Measurements from ENCODE around the gene SPATA20.

SPATA20 gene

DNA sequence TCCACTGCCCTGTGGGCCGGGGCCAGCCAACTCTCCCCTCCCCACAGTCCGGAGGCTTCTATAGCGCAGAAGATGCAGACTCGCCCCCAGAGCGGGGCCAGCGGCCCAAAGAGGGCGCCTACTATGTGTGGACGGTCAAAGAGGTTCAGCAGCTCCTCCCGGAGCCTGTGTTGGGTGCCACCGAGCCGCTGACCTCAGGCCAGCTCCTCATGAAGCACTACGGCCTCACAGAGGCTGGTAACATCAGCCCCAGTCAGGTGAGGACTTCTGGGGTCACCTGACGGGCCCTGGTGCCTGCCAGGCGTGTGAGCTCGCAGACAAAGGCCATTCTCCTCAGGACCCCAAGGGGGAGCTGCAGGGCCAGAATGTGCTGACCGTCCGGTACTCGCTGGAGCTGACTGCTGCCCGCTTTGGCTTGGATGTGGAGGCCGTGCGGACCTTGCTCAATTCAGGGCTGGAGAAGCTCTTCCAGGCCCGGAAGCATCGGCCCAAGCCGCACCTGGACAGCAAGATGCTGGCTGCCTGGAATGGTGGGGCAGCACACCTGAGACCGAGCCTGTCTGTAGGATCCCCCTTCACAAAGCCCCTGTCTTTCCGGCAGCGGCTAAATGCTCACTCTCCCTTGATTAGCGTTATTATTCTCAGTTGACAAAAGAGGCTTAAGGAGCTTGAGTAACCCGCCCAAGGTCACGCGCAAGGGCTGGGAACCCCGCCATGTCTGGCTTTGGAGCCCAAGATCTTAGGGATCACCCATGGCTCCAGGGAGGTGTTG is 3.9 kb downstream of the SPATA20 start:
- intact Hi-C loops (cut with DNase I) = loop anchor here (5.0 kb wide), 1 partner anchor 141 kb away; no protein-coding TSS in a partner anchor
- peak; percentile 71 to 91 (median 82) for DNase-seq

DNA sequence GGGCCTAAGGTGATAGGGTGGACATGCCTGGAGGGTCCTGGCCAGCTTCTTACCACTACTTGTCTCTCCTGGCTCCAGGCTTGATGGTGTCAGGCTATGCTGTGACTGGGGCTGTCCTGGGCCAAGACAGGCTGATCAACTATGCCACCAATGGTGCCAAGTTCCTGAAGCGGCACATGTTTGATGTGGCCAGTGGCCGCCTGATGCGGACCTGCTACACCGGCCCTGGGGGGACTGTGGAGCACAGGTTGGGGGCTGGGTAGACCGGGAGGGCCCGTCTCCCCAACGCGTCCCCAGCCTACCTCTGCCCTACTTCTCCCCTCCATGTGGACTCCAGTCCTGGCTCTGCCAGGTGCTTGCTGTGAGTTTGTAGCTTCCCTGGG is 4.5 kb downstream of the SPATA20 start:
- DNase-seq = no peak
- intact Hi-C loops (cut with DNase I) = loop anchor here (5.0 kb wide), 1 partner anchor 141 kb away; no protein-coding TSS in a partner anchor

- intact Hi-C loops (cut with DNase I) = loop anchor here (5.0 kb wide), 1 partner anchor 140 kb away; no protein-coding TSS in a partner anchor
- no peak for DNase-seq
Measured at GRCh38 chr17:50551884-50552283, 4.9 kb downstream of the SPATA20 start.

- intact Hi-C loops (cut with DNase I) = loop anchor here (5.0 kb wide), 1 partner anchor 138 kb away; no protein-coding TSS in a partner anchor
- DNase-seq = no peak
Measured at GRCh38 chr17:50554201-50554600, 7.2 kb downstream of the SPATA20 start.

DNA sequence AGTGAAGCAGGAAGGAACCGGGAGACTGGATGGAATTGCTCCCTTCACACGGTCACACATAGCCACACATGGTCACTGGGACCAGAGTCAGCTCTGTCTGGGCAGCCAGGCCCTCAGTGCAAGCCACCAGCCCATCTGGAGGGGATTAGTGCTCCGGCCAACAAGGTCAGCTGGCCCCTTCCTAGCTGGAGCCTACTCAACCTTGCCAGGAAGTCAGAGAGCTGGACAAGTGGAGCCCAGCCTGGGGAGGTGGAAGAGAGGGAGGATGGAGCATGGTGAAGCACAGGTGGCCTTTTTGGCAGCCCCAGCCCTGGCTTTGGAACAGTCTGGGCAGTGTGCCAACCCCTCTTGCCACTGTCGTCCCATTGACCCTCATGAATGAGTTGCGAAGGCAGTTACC is 9.8 kb downstream of the SPATA20 start:
- peak in 15 of 42 donors; percentile 15 to 64 (median 42) for DNase-seq
- intact Hi-C loops (cut with DNase I) = no loop called here

DNA sequence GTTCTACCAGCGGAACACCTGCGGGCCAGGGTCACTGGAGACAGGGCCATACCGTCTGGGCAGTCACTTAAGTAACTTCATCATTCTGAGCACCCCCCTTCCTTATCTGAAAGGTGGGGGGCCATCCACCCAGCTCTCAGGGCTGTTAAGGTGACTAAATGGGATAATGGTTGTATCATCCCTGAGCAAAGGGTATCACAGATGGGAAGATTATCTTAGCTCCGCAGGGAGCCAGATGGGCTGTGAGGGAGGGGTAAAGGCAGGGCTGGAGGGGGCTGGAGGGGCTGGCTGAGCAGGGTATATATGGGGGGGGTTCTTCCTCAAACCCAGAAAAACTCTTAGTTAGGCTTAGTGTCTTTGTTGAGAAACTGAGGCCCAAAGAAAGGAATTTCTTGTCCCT is 10.7 kb downstream of the SPATA20 start:
- no peak for DNase-seq
- intact Hi-C loops (cut with DNase I) = no loop called here

DNA sequence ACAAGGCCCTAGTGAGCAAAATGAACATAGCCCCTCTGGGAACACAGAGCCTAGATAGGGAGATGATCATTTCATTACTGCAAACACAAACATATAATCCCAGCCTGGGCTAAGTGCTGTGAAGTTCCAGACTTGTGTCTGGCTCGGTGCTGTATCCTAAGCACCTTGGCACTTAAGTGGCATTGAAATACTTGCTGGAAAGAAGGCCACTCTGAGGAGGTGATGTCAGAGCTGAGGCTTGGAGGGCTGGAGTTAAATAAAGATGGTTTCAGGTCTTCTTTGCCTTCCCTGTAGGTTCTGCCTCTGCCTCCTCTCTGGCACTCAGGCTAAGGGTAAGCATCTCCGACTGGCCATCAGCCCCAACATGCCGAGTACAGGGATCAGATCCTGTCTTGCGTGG is 11.1 kb downstream of the SPATA20 start:
- intact Hi-C loops (cut with DNase I) = no loop called here
- no peak for DNase-seq

- DNase-seq = no peak
- intact Hi-C loops (cut with DNase I) = no loop called here
Measured at GRCh38 chr17:50558581-50558940, 11.6 kb downstream of the SPATA20 start.

DNA sequence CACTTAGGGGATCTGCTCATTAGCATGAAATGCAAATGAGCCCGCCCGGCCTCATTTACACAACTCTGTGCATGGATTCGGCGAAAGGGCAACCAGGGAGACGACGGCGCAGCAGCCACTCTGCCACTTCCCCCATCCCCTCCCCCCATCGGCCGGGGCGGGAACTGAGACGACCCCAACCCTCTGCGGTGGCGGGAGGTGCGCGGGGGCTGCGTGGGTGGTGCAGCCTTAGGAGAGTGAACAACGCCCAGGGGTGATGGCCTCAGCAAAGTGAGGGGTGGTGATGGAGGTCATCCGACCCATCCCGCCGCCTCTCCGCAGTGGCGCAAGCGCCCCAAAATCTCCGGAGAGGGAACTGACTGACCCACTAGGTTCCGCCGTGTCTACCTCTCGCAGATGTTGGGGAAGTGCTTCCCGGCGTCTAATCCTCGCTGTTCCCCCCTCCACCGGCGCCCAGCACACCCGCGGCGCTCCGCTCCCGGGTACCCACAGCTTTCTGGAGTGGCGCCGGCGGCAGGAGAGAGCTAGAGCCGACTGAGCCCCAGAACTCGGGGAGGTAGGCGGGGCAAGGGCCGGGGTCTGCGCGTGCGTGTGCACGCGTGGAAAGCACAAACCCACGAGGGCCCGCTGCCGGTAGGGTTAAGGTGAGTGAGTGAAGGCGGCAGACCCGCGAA is 12.1 kb downstream of the SPATA20 start:
- DNase-seq = peak in 4 of 42 donors; percentile 30 to 56 (median 33)
- intact Hi-C loops (cut with DNase I) = no loop called here

GRCh38 chr17:50559674-50560184 is 12.8 kb downstream of the SPATA20 start:
- intact Hi-C loops (cut with DNase I) = no loop called here
- peak in 4 of 42 donors; percentile 24 to 45 (median 36) for DNase-seq

GRCh38 chr17:50560185-50560824 is 13.3 kb downstream of the SPATA20 start, which contains the start of gene CACNA1G:
CACNA1G (plus strand) TSS chr17:50560715; CDS start chr17:50561460, 745 bp downstream.
- intact Hi-C loops (cut with DNase I) = no loop called here
- peak; percentile 67 to 94 (median 87) for DNase-seq

GRCh38 chr17:50560931-50561745 is 14.2 kb downstream of the SPATA20 start:
- intact Hi-C loops (cut with DNase I) = no loop called here
- DNase-seq = no peak

- intact Hi-C loops (cut with DNase I) = no loop called here
- no peak for DNase-seq
Measured at GRCh38 chr17:50561746-50562141, 14.8 kb downstream of the SPATA20 start.

- no peak for DNase-seq
- intact Hi-C loops (cut with DNase I) = no loop called here
Measured at GRCh38 chr17:50562242-50563091, 15.5 kb downstream of the SPATA20 start.

DNA sequence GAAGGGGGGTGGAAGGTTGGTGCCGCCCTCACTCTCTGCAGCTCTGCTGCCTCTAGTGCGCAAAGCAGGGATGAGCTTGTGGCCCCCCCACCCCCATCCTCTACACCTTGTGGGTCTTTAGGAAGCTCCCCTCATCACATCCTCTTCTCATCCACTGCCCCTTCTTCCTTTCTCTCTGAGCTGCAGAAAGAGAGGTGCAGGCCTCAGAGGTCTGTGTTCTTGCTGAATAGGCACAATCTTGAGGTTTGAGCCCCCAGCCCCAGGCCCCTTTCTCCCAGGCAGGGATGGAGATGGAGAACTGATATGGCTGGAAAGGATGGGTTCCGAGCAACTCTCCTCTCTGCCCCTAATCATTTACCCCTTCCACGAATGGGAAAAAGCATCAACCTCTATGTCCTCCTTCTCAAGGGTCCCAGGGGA is 16.1 kb downstream of the SPATA20 start:
- intact Hi-C loops (cut with DNase I) = no loop called here
- no peak for DNase-seq

DNA sequence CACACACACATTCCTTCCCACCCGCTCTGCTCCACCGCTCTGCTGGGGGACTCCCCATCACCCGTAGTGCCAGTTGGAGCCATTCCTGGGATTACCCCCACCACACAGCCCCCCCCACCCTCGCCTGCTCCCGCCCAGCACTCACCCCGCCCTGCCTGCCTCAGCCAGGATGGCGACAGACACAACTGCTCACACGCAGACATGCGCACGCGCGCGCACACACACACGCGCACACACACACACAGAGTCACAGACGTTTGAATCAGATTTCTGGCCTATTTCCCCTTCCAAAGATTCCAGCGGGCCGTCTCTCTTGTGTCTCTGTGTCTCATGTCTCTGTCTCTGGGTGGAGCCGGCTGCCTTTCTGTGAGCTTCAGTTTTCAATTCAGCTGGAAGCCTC is 17.9 kb downstream of the SPATA20 start:
- intact Hi-C loops (cut with DNase I) = no loop called here
- DNase-seq = peak; percentile 30 to 83 (median 66)

DNA sequence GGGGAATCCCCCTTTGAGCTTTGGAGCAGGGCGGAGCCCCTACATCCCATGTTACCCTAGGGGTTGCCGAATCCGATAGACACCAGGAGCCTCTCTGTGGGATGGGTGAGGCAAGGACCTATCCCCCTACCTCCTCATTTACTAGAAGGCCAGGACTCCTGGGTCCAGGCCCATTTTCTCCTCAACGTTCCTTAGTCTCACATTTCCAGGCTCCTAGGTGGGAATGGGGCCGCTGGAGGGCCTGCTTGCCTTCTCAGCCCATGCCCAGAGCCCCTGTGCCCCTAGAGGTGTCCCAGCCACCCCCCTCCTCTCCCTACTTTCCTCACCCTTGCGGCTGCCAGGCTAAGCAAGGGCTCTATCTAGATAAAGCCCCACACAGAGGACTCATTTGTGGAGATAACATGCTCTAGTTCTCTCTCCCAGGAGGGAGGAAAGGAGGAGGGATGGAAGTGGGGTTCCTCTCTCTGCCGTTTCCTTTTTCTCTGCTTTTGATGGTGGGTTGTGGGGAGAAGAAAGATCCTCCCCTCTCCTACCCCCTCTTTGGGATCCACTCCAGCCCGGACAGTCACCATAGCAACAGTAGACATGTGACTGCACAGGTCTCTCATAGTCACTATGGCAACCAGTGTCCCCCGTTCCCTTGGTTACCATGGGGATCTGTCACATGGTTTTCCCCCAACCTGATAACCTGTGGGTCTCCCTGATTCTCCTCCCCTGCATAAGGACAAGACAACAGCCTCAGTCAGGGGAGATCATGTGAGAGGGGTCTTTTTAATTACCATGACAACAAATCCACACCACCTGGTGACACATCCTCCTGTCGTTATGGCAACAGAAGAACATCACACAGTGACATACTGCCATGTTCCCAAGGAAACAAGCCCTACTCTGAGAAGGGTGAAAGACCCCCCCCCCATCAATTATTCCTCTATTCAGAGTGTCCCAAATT is 18.7 kb downstream of the SPATA20 start:
- peak; percentile 51 to 95 (median 79) for DNase-seq
- intact Hi-C loops (cut with DNase I) = no loop called here
